ENCODE results near the gene CLEC11A.
"Not testable (repeated sequence)": the region's sequence is repeated elsewhere in the genome, so short reads cannot be mapped to it uniquely, and the experiment has no call there.

Gene CLEC11A

GRCh38 chr19:50723735-50724521, 764 bp downstream of the CLEC11A start:
- DNase-seq: no peak

- peak; percentile 80 to 93 for DNase-seq
Observed at GRCh38 chr19:50724522-50725217, 1.5 kb downstream of the CLEC11A start.

DNA sequence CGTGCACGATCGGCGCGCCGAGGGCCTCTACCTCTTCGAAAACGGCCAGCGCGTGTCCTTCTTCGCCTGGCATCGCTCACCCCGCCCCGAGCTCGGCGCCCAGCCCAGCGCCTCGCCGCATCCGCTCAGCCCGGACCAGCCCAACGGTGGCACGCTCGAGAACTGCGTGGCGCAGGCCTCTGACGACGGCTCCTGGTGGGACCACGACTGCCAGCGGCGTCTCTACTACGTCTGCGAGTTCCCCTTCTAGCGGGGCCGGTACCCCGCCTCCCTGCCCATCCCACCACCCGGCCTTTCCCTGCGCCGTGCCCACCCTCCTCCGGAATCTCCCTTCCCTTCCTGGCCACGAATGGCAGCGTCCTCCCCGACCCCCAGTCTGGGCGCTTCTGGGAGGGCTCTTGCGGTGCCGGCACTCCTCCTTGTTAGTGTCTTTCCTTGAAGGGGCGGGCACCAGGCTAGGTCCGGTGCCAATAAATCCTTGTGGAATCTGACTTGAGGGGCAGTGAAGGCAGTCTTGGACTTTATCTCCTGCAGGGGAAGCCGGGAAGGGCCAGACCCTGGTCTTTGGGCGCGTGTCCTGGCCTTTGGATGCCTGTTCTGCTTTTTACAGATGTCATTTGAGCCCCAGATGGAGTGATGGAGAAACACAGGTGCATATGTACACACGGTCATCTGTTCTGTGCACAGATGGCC, 2.2 kb downstream of the CLEC11A start:
- no peak for DNase-seq

DNA sequence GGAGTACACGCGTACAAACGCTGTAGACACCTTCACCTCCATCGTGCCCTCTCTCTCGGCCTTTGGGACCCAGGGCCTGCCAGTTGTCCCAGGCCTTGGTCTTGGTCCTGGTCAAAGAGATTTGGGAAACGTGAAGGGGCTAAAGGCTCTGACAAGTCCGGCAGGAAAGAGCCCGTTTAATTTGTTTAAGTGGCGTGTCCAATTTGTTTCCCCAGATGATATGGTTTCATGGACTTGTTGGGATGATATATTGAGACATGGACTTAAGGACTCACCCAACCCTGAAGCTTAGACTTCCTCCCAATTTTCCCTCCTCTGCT, 2.7 kb downstream of the CLEC11A start:
- no peak for DNase-seq

DNA sequence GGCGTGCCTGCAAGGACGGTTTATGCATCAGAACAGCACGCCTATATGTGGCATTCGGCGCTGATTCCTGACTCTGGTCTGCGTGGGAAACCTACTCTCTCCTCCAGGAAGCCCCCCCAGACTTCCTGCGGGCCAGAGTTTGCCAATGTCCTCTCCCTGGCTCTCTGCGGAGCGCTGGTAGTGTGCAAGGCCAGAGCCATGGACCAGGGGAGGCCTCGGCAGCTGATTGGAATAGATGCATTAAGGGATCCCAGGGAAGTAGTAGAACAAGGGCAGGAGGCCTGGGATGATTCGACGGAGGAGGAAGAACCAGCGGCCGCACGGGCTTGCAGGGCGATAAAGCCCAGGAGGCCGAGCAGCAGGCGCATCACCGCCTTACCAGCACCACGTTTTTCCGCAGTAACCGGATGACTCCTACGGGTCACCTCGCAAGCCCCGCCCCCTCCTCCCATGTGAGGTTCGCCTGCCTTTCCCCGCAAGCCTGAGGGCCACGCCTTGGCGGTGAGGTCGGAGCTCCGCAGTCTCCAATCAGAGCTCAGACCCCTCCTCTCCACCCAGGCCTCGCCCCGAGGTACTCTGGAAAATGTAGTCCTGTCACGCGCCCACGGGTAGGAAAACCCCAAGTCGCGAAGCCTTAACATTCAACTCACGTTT, 5.0 kb downstream of the CLEC11A start:
- no peak for DNase-seq

DNA sequence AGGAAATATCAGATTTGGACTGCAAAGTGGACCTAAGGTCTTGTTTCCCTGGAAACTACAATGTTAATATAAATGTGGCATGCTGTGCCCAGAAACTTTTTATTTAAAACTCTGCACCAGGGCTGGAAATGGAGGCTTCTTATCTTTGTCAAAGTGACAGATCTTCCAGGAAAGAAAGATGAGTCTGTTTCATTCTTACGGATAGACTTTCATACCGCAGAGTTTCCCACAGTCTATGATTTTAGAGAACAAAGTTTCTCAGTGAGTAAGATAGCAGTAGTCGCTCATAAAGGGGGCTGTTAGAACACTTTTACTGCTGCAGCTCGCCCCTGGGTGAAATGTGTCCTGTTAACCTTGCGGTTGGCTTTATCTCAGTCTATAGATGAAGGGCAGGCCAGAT, 6.7 kb downstream of the CLEC11A start:
- DNase-seq: no peak

DNA sequence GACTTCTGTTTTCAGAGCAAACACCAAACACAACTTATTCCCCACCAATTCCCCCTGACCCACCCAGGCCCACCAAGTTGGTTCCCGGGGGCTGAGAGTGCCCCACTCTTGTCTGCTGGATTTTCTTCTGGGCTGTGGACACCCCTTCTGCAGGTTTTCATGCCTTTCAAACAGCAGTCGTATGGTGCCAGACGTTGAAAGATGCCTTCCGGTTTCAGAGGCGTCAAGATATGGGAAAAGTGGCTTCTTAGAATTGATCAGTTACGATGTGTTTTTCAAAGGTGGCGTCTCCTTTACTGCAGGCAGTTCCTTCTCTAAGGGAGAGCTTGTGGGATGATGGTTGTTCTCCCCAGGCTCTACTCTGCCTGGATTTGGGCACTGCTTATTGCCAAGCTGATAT, 12.7 kb downstream of the CLEC11A start:
- DNase-seq: no peak

- no peak for DNase-seq
Observed at GRCh38 chr19:50736338-50736737, 13.2 kb downstream of the CLEC11A start.

DNA sequence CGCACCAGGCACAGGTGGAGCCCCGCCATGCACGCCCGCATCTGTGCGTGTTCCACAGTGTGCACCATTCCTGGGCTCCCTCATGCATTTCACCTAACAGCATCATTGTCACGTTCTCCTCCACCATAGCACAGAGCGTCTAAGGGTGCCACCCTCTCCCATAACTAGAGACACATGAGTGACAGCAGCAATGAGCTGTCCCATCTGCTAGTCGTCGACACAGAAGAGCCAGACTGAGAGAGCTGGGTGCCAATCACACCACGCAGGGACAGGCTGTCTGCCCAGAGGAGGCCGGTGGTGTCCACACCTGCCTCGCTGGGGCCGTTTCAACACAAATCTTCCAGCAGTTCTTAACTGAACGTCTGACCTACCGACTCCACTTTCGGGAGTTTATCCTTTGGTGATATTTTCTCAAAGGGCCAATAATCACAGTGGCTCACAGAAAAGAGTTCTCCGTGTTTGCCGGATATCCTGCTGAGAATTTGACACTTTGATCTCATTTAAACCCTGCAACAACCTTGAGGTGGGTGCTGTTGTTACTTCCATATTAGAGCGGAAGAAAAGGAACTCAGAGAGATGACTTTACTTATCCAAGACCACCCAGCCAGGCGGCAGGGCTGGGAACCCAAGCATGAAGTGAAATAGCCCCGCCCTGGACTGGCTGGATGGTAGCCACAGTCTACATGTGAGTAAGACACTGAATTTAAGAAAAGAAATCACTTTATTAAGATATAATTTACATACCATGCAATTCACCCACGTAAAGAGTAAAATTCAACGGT, 16.2 kb downstream of the CLEC11A start:
- no peak for DNase-seq

GRCh38 chr19:50739914-50740426, 16.8 kb downstream of the CLEC11A start:
- DNase-seq: no peak

DNA sequence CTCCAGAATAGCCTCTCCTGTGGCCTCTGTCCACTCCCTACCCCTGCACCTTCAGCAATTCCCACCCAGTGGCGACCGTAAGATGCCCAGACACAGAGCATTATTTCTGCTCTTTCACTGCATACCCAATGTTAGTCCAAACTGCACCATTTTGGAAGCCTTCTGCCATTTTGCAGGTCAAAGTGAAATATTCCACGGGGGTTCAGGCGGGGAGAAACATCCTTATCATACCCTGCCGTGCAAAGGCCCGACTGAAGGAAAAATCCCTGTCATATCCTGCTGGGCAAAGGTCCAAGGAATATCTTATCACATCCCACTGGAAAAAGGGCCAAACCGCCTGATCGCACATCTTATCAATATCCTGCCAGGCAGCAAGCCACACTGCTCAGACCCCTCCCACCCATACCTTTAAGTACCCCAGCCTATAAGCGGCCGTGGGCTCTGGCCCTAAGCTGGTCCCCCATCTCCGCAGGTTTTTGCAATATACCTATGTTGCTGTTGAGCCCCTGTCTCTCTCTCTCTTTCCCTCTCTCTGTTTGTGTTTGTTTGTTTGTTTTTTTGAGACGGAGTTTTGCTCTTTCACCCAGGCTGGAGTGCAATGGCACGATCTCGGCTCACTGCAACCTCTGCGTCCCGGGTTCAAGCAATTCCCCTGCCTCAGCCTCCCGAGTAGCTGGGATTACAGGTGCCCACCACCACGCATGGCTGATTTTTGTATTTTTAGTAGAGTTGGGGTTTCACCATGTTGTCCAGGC, 18.2 kb downstream of the CLEC11A start:
- no peak for DNase-seq

- no peak for DNase-seq
Observed at GRCh38 chr19:50743537-50743936, 20.4 kb downstream of the CLEC11A start.

DNA sequence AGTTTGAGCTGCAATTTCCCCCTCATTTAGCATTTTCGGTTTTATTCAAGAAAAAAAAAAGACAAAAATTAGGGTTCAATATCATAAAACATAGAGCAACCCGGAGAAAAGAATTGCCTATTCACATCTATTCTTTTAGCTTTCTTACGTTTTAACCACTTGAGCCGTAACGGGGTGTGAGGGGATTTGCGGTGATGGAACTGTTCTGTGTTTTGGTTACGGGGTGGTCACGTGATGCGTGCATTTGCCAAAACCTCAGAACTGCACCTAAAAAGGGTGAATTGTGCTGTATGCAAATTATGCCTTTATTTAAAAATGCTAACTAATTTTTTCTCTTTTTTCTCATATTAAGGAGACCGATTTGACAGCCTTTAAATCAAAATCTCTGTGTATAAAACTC, 22.1 kb downstream of the CLEC11A start:
- DNase-seq: no peak

DNA sequence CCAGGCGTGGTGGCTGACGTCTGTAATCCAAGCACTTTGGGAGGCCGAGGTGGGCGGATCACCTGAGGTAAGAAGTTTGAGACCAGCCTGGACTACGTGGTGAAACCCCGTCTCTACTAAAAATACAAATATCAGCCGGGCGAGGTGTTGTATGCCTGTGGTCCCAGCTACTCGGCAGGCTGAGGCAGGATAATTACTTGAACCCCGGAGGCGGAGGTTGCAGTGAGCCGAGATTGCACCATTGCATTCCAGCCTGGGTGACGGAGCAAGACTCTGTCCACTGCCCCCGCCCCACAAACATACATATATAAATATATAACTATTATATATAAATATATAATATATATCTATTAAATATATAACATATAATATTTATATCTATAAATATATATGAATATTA, 24.0 kb downstream of the CLEC11A start:
- not testable (repeated sequence) for DNase-seq

- no peak for DNase-seq
Observed at GRCh38 chr19:50749490-50749889, 26.3 kb downstream of the CLEC11A start.

DNA sequence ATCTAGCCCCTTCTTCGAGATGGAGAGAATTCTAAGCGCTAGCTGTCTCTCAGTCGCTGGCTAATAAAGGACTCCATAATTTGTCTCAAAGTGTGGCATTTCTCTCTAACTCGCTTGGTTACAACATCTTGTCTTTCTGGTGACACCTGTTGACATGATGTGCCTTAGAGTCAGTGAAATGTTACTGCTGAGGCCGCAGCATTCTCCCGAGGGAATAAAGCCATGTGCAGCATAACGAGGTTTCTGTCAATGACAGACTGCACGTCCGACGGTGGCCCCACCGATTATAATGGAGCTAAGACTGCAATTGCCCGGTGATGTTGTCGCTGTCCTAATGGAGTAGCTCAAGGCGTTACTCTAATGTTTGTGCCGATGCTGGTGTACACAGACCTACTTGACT, 26.8 kb downstream of the CLEC11A start:
- no peak for DNase-seq

- DNase-seq: no peak
Observed at GRCh38 chr19:50753879-50754278, 30.7 kb downstream of the CLEC11A start.

- DNase-seq: not testable (repeated sequence)
Observed at GRCh38 chr19:50756244-50756643, 33.1 kb downstream of the CLEC11A start.

DNA sequence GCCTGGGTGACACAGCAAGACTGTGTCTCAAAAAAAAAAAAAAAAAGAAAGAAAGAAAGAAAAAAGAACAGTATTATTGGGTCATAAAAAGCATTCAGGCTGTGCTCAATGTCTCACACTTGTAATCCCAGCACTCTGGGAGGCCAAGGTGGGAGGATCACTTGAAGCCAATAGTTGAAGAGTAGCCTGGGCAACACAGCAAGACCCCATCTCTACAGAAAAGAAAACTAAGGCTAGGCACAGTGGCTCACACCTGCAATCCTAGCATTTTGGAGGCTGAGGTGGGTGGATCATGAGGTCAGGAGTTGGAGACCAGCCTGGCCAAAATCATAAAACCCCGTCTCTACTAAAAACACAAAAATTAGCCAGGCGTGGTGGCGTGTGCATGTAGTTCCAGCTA, 34.5 kb downstream of the CLEC11A start:
- DNase-seq: not testable (repeated sequence)

DNA sequence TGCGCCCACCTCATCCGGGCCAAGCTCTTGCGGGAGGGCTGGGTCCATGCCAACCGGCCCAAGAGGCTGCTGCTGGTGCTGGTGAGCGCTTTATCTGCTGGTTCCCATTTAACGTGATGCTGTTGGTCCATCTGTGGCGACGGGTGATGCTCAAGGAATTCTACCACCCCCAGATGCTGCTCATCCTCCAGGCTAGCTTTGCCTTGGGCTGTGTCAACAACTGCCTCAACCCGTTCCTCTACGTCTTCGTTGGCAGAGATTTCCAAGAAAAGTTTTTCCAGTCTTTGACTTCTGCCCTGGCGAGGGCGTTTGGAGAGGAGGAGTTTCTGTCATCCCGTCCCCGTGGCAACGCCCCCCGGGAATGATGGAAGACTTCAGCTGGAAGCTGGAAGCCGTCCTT, 35.9 kb downstream of the CLEC11A start:
- DNase-seq: not testable (repeated sequence)

DNA sequence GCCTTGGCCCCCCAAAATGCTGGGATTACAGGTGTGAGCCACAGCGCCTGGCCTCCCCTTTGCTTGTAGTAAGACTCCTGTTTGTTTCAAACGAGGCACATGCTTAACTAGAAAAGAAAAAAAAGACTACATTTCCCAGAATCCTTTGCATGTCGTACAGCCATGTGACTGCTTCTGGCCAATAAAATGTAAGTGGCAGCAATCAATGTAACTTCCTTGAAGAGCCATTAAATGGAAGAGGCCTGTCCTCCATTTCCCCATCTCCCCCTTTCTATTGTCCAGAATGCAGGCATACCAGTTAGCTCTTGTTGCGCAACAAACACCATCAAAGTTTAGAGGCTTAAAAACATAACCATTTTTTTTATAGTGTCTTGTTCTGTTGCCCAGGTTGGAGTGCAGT, 36.7 kb downstream of the CLEC11A start:
- DNase-seq: no peak

DNA sequence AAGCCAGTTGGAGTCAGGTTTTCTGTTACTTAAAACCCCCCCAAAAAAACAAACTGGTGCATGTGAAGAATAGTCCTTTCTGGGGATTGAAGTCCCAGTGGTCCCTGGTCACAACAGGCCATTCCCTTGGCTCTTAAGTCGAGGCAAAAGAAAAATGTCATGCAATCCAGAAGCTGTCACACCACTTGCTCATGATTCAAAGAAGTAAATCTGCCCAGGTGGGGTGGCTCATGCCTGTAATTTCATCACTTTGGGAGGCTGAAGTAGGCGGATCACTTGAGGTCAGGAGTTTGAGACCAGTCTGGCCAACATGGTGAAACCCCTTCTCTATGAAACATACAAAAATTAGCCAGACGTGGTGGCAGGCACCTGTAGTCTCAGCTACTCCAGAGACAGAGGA, 38.3 kb downstream of the CLEC11A start:
- DNase-seq: not testable (repeated sequence)
